Subcutaneous adipose tissue (tissue), 4 donors: ENCODE data around the gene ZMYND10. TPM values are rescaled to one million over a fixed set of nuclear protein-coding genes. Genes with fewer than 3 reads are reported as not detected.

Experiments used
- total RNA-seq, 4 donors: library from RNA; depleted of rRNA; stranded (reverse); fragments of >200 nt; gene quantifications; one replicate each; pipeline ENCODE4 v1.1.0, GENCODE V29; 2016
- TF ChIP-seq, protein P1 (sequence below): fragments of 450-650 bp; IDR thresholded peaks from one replicate; pipeline ENCODE4 v1.5.1; 2016; ENCODE audit warnings: low read depth, mild to moderate bottlenecking, control low read depth, antibody characterized with exemption, moderate library complexity

ZMYND10 gene
- total RNA-seq, 4 donors from 2014 or later: 1.5 TPM; not detected in 3

DNA sequence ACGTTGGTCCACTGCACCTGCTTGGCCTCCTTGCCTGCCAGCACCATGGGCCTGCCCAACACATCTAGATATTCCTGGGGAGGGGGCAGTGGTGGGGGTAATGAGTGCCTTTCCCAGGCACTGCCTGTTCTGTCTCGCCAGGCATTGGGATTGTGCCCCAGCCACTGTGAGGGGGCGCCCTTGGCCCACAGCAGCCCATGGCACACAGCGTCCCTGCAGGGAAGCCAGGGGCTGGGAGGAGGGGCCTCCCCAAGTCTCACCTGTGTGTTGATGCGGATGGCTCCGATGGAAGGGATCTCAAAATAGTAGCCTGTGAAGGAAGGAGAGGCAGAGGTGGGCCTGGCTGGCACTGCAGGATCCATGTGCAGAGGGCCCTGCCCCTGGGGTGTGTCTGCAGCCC, 32.5 kb upstream of the ZMYND10 start:
- TF ChIP-seq, protein P1, sequence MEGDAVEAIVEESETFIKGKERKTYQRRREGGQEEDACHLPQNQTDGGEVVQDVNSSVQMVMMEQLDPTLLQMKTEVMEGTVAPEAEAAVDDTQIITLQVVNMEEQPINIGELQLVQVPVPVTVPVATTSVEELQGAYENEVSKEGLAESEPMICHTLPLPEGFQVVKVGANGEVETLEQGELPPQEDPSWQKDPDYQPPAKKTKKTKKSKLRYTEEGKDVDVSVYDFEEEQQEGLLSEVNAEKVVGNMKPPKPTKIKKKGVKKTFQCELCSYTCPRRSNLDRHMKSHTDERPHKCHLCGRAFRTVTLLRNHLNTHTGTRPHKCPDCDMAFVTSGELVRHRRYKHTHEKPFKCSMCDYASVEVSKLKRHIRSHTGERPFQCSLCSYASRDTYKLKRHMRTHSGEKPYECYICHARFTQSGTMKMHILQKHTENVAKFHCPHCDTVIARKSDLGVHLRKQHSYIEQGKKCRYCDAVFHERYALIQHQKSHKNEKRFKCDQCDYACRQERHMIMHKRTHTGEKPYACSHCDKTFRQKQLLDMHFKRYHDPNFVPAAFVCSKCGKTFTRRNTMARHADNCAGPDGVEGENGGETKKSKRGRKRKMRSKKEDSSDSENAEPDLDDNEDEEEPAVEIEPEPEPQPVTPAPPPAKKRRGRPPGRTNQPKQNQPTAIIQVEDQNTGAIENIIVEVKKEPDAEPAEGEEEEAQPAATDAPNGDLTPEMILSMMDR: no peak

DNA sequence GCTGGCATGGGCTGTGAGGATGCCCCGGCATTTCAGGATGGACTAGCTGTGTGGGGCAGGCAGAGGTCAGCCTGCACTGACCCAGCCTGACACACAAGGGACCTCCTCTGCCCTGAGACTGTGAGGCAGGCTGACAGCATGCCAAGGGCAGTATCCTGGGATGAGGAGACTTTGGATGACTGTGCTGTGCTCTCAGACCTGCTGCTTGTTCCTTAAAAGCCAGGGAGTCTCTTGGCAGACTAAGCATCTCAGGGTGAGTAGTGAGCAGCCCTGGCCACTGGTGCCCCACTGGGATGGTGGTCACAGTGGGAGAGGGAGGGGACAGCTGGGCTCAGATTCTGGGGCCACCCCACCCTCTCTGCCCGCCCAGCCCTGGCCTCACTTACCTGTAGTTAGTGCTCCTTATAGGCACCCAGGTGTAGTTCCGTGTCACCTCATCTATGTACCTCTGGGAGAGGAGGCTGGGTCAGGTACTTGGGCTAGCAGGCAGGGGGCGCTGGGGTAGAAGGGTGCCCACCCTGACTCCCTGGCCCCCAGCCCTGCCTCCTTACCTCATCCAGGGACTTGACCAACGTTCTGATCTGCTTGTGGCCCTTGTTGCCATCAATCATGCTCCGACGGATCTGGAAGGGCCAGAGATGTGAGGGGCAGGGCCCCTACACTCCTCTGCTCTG, 29.9 kb upstream of the ZMYND10 start:
- TF ChIP-seq, protein P1: no peak

- TF ChIP-seq, protein P1: no peak
Observed at GRCh38 chr3:50374363-50375257, 29.1 kb upstream of the ZMYND10 start.

- TF ChIP-seq, protein P1: no peak
Observed at GRCh38 chr3:50373146-50374051, 27.9 kb upstream of the ZMYND10 start.

GRCh38 chr3:50372349-50372748, 26.8 kb upstream of the ZMYND10 start:
- TF ChIP-seq, protein P1: no peak

- TF ChIP-seq, protein P1: no peak
Observed at GRCh38 chr3:50371133-50371685, 25.7 kb upstream of the ZMYND10 start.
